ENCODE measurements around the gene CBFA2T2. TPM values are rescaled to one million over a fixed set of nuclear protein-coding genes. Genes with fewer than 3 reads are reported as not detected.

CBFA2T2 gene
- total RNA-seq, 3 donors from 2014 or later: 6.6 to 7.9 (median 7.5) TPM

GRCh38 chr20:33672426-33673113 lies 182.7 kb downstream of the CBFA2T2 start:
- no peaks in the 10 kb centered on the region for H3K36me3 Mint-ChIP-seq (ENCODE audit: insufficient read depth)
- DNase-seq (no peak), ATAC-seq (no peak)
- peaks cover 24% of the 10 kb centered on the region for H3K4me1 Mint-ChIP-seq (ENCODE audit: low read depth)
- no peaks in the 10 kb centered on the region for H3K9me3 Mint-ChIP-seq
- peak overlapping the region; percentile 86 for H3K4me3 Mint-ChIP-seq
- no peaks in the 10 kb centered on the region for H3K27me3 Mint-ChIP-seq (ENCODE audit: low read depth)

- ATAC-seq: no peak
- peaks cover 26% of the 10 kb centered on the region for H3K4me1 Mint-ChIP-seq (ENCODE audit: low read depth)
These were observed 183.2 kb downstream of the CBFA2T2 start for GRCh38 chr20:33673114-33673409.

GRCh38 chr20:33673410-33674293 lies 183.8 kb downstream of the CBFA2T2 start:
- ATAC-seq (no peak), DNase-seq (no peak)
- H3K9me3 Mint-ChIP-seq: no peaks in the 10 kb centered on the region
- H3K27me3 Mint-ChIP-seq (ENCODE audit: low read depth): no peaks in the 10 kb centered on the region
- no peaks in the 10 kb centered on the region for H3K36me3 Mint-ChIP-seq (ENCODE audit: insufficient read depth)
- H3K4me3 Mint-ChIP-seq: peak overlapping the region; percentile 86
- H3K4me1 Mint-ChIP-seq (ENCODE audit: low read depth): peaks cover 29% of the 10 kb centered on the region

More at GRCh38 chr20:33673114-33673409, 183.2 kb downstream of the CBFA2T2 start:
- DNase-seq: no peak
- no peaks in the 10 kb centered on the region for H3K36me3 Mint-ChIP-seq (ENCODE audit: insufficient read depth)
- no peaks in the 10 kb centered on the region for H3K9me3 Mint-ChIP-seq
- H3K27me3 Mint-ChIP-seq (ENCODE audit: low read depth): no peaks in the 10 kb centered on the region
- peak overlapping the region; percentile 86 for H3K4me3 Mint-ChIP-seq

GRCh38 chr20:33674294-33675135 lies 184.6 kb downstream of the CBFA2T2 start, which contains the start of gene NECAB3:
Gene NECAB3, minus strand, starts transcription at chr20:33674428. Its CDS starts 76 bp downstream, at chr20:33674352.
- peak within 1 kb of the TSS; percentile 86 for H3K4me3 Mint-ChIP-seq
- peaks cover 38% of the 10 kb centered on the region for H3K4me1 Mint-ChIP-seq (ENCODE audit: low read depth)
- ATAC-seq (peak; percentile 70 to 81), DNase-seq (peak; percentile 42)
- H3K27me3 Mint-ChIP-seq (ENCODE audit: low read depth): no peaks in the 10 kb centered on the region
- H3K9me3 Mint-ChIP-seq: no peaks in the 10 kb centered on the region
- no peaks in the 10 kb centered on the region for H3K36me3 Mint-ChIP-seq (ENCODE audit: insufficient read depth)

- ATAC-seq (no peak), DNase-seq (no peak)
- Mint-ChIP-seq H3K4me3 (peak overlapping the region; percentile 67), H3K27me3 (ENCODE audit: low read depth) (no peaks in the 10 kb centered on the region), H3K36me3 (ENCODE audit: insufficient read depth) (no peaks in the 10 kb centered on the region), H3K4me1 (ENCODE audit: low read depth) (peaks cover 42% of the 10 kb centered on the region), H3K9me3 (no peaks in the 10 kb centered on the region)
These were observed 185.5 kb downstream of the CBFA2T2 start for GRCh38 chr20:33675136-33675959.

- DNase-seq (no peak), ATAC-seq (no peak)
- Mint-ChIP-seq H3K27me3 (ENCODE audit: low read depth) (no peaks in the 10 kb centered on the region), H3K9me3 (no peaks in the 10 kb centered on the region), H3K4me3 (peak overlapping the region; percentile 31), H3K4me1 (ENCODE audit: low read depth) (peaks cover 44% of the 10 kb centered on the region), H3K36me3 (ENCODE audit: insufficient read depth) (no peaks in the 10 kb centered on the region)
These were observed 186.2 kb downstream of the CBFA2T2 start for GRCh38 chr20:33676121-33676520.

- peaks cover 47% of the 10 kb centered on the region for H3K4me1 Mint-ChIP-seq (ENCODE audit: low read depth)
- DNase-seq (no peak), ATAC-seq (no peak)
- no peaks in the 10 kb centered on the region for H3K27me3 Mint-ChIP-seq (ENCODE audit: low read depth)
- no peaks in the 10 kb centered on the region for H3K36me3 Mint-ChIP-seq (ENCODE audit: insufficient read depth)
- no peaks in the 10 kb centered on the region for H3K9me3 Mint-ChIP-seq
- H3K4me3 Mint-ChIP-seq: no peak overlapping the region
These were observed 187.1 kb downstream of the CBFA2T2 start for GRCh38 chr20:33676652-33677645.

GRCh38 chr20:33677991-33678702 lies 188.3 kb downstream of the CBFA2T2 start:
- no peaks in the 10 kb centered on the region for H3K27me3 Mint-ChIP-seq (ENCODE audit: low read depth)
- H3K4me3 Mint-ChIP-seq: no peak overlapping the region
- H3K9me3 Mint-ChIP-seq: no peaks in the 10 kb centered on the region
- DNase-seq: no peak
- H3K36me3 Mint-ChIP-seq (ENCODE audit: insufficient read depth): no peaks in the 10 kb centered on the region
- H3K4me1 Mint-ChIP-seq (ENCODE audit: low read depth): peaks cover 43% of the 10 kb centered on the region
- no peak for ATAC-seq

- peaks cover 38% of the 10 kb centered on the region for H3K4me1 Mint-ChIP-seq (ENCODE audit: low read depth)
- no peaks in the 10 kb centered on the region for H3K9me3 Mint-ChIP-seq
- H3K27me3 Mint-ChIP-seq (ENCODE audit: low read depth): no peaks in the 10 kb centered on the region
- no peak overlapping the region for H3K4me3 Mint-ChIP-seq
- H3K36me3 Mint-ChIP-seq (ENCODE audit: insufficient read depth): no peaks in the 10 kb centered on the region
- DNase-seq (no peak), ATAC-seq (peak; percentile 13 to 35)
These were observed 190.0 kb downstream of the CBFA2T2 start for GRCh38 chr20:33679758-33680485.

- peaks cover 40% of the 10 kb centered on the region for H3K4me1 Mint-ChIP-seq (ENCODE audit: low read depth)
- H3K9me3 Mint-ChIP-seq: no peaks in the 10 kb centered on the region
- no peak for DNase-seq
- H3K4me3 Mint-ChIP-seq: no peak overlapping the region
- no peaks in the 10 kb centered on the region for H3K36me3 Mint-ChIP-seq (ENCODE audit: insufficient read depth)
- H3K27me3 Mint-ChIP-seq (ENCODE audit: low read depth): no peaks in the 10 kb centered on the region
- no peak for ATAC-seq
These were observed 190.8 kb downstream of the CBFA2T2 start for GRCh38 chr20:33680686-33681085.

GRCh38 chr20:33681288-33681687 lies 191.4 kb downstream of the CBFA2T2 start:
- ATAC-seq (no peak), DNase-seq (no peak)
- Mint-ChIP-seq H3K27me3 (ENCODE audit: low read depth) (no peaks in the 10 kb centered on the region), H3K4me1 (ENCODE audit: low read depth) (peaks cover 40% of the 10 kb centered on the region), H3K4me3 (no peak overlapping the region), H3K36me3 (ENCODE audit: insufficient read depth) (no peaks in the 10 kb centered on the region), H3K9me3 (no peaks in the 10 kb centered on the region)

Measured in activated T-cell treated with anti-CD3 and anti-CD28 coated beads, Interleukin-2, amount 50 U/mL, for 4 hours (primary cell).